ENCODE measurements around the gene SLC2A14.
"Not testable (repeated sequence)": the region's sequence is repeated elsewhere in the genome, so short reads cannot be mapped to it uniquely, and the experiment has no call there.

SLC2A14 gene

GRCh38 chr12:7798750-7799308, 73.9 kb downstream of the SLC2A14 start:
- no CpG with 5 or more reads among the region's 4 CpGs for WGBS (ENCODE audit: insufficient coverage, insufficient read length)
- not testable (repeated sequence) for H3K4me3 ChIP-seq (ENCODE audit: low read length); H3K9me3 ChIP-seq (ENCODE audit: control insufficient read depth, insufficient read depth, low read length); H3K4me1 ChIP-seq (ENCODE audit: control insufficient read depth, insufficient read depth, low read length); H3K27me3 ChIP-seq (ENCODE audit: control insufficient read depth, insufficient read depth, low read length); DNase-seq (ENCODE audit: low read depth, low spot score)
- Histone ChIP-seq H3K36me3 (ENCODE audit: control insufficient read depth, insufficient read depth, low read length) (peaks cover 15% of the 10 kb centered on the region; the same call in 1 of the 2 replicates), H3K27ac (ENCODE audit: low read length) (peak overlapping the region; percentile 98)

- DNase-seq (ENCODE audit: low read depth, low spot score), result no peak
- Histone ChIP-seq H3K27ac (ENCODE audit: low read length) (peak overlapping the region; percentile 16), H3K4me3 (ENCODE audit: low read length) (no peak overlapping the region), H3K36me3 (ENCODE audit: control insufficient read depth, insufficient read depth, low read length) (peaks cover 17% of the 10 kb centered on the region; the same call in 1 of the 2 replicates), H3K27me3 (ENCODE audit: control insufficient read depth, insufficient read depth, low read length) (no peaks in the 10 kb centered on the region), H3K4me1 (ENCODE audit: control insufficient read depth, insufficient read depth, low read length) (peaks cover 1% of the 10 kb centered on the region; the same call in 1 of the 2 replicates), H3K9me3 (ENCODE audit: control insufficient read depth, insufficient read depth, low read length) (no peaks in the 10 kb centered on the region)
- no CpG with 5 or more reads among the region's 12 CpGs for WGBS (ENCODE audit: insufficient coverage, insufficient read length)
Measured at GRCh38 chr12:7797698-7798398, 74.9 kb downstream of the SLC2A14 start.

- H3K36me3 ChIP-seq (ENCODE audit: control insufficient read depth, insufficient read depth, low read length), result peaks cover 17% of the 10 kb centered on the region; the same call in 1 of the 2 replicates
- H3K4me3 ChIP-seq (ENCODE audit: low read length); H3K27me3 ChIP-seq (ENCODE audit: control insufficient read depth, insufficient read depth, low read length); H3K4me1 ChIP-seq (ENCODE audit: control insufficient read depth, insufficient read depth, low read length); H3K9me3 ChIP-seq (ENCODE audit: control insufficient read depth, insufficient read depth, low read length); DNase-seq (ENCODE audit: low read depth, low spot score): not testable (repeated sequence)
- no CpG with 5 or more reads among the region's 7 CpGs for WGBS (ENCODE audit: insufficient coverage, insufficient read length)
- H3K27ac ChIP-seq (ENCODE audit: low read length), result peak overlapping the region; percentile 16
Measured at GRCh38 chr12:7797269-7797668, 75.4 kb downstream of the SLC2A14 start.

- Histone ChIP-seq H3K27me3 (ENCODE audit: control insufficient read depth, insufficient read depth, low read length) (no peaks in the 10 kb centered on the region), H3K27ac (ENCODE audit: low read length) (no peak overlapping the region), H3K4me1 (ENCODE audit: control insufficient read depth, insufficient read depth, low read length) (peaks cover 3% of the 10 kb centered on the region; the same call in 1 of the 2 replicates), H3K36me3 (ENCODE audit: control insufficient read depth, insufficient read depth, low read length) (peaks cover 10% of the 10 kb centered on the region; the same call in 1 of the 2 replicates), H3K9me3 (ENCODE audit: control insufficient read depth, insufficient read depth, low read length) (no peaks in the 10 kb centered on the region), H3K4me3 (ENCODE audit: low read length) (no peak overlapping the region)
- no CpG with 5 or more reads among the region's 3 CpGs for WGBS (ENCODE audit: insufficient coverage, insufficient read length)
- no peak for DNase-seq (ENCODE audit: low read depth, low spot score)
Measured at GRCh38 chr12:7793211-7793610, 79.5 kb downstream of the SLC2A14 start.

GRCh38 chr12:7788884-7789528, 83.7 kb downstream of the SLC2A14 start, which contains the start of gene NANOG:
Gene NANOG, plus strand, starts transcription at chr12:7789402. Its CDS starts 213 bp downstream, at chr12:7789615.
- no CpG with 5 or more reads among the region's 13 CpGs for WGBS (ENCODE audit: insufficient coverage, insufficient read length)
- H3K27ac ChIP-seq (ENCODE audit: low read length); H3K27me3 ChIP-seq (ENCODE audit: control insufficient read depth, insufficient read depth, low read length); H3K4me1 ChIP-seq (ENCODE audit: control insufficient read depth, insufficient read depth, low read length); DNase-seq (ENCODE audit: low read depth, low spot score); H3K9me3 ChIP-seq (ENCODE audit: control insufficient read depth, insufficient read depth, low read length); H3K36me3 ChIP-seq (ENCODE audit: control insufficient read depth, insufficient read depth, low read length): not testable (repeated sequence)
- peak within 1 kb of the TSS; percentile 25; the same call in 1 of the 2 replicates for H3K4me3 ChIP-seq (ENCODE audit: low read length)

GRCh38 chr12:7788294-7788660, 84.4 kb downstream of the SLC2A14 start:
- no peak for DNase-seq (ENCODE audit: low read depth, low spot score)
- no peaks in the 10 kb centered on the region for H3K27me3 ChIP-seq (ENCODE audit: control insufficient read depth, insufficient read depth, low read length)
- H3K9me3 ChIP-seq (ENCODE audit: control insufficient read depth, insufficient read depth, low read length), result no peaks in the 10 kb centered on the region
- no CpG with 5 or more reads among the region's 4 CpGs for WGBS (ENCODE audit: insufficient coverage, insufficient read length)
- H3K27ac ChIP-seq (ENCODE audit: low read length), result no peak overlapping the region
- peaks cover 5% of the 10 kb centered on the region for H3K4me1 ChIP-seq (ENCODE audit: control insufficient read depth, insufficient read depth, low read length)
- no peaks in the 10 kb centered on the region for H3K36me3 ChIP-seq (ENCODE audit: control insufficient read depth, insufficient read depth, low read length)
- H3K4me3 ChIP-seq (ENCODE audit: low read length), result no peak overlapping the region

GRCh38 chr12:7787574-7788293, 85.0 kb downstream of the SLC2A14 start:
- H3K27me3 ChIP-seq (ENCODE audit: control insufficient read depth, insufficient read depth, low read length), result no peaks in the 10 kb centered on the region
- H3K9me3 ChIP-seq (ENCODE audit: control insufficient read depth, insufficient read depth, low read length), result no peaks in the 10 kb centered on the region
- peaks cover 5% of the 10 kb centered on the region for H3K4me1 ChIP-seq (ENCODE audit: control insufficient read depth, insufficient read depth, low read length)
- H3K27ac ChIP-seq (ENCODE audit: low read length), result no peak overlapping the region
- H3K36me3 ChIP-seq (ENCODE audit: control insufficient read depth, insufficient read depth, low read length), result no peaks in the 10 kb centered on the region
- H3K4me3 ChIP-seq (ENCODE audit: low read length), result no peak overlapping the region
- WGBS (ENCODE audit: insufficient coverage, insufficient read length), result no CpG with 5 or more reads among the region's 13 CpGs
- peak; percentile 39 for DNase-seq (ENCODE audit: low read depth, low spot score)

- H3K4me3 ChIP-seq (ENCODE audit: low read length), result no peak overlapping the region
- H3K36me3 ChIP-seq (ENCODE audit: control insufficient read depth, insufficient read depth, low read length), result no peaks in the 10 kb centered on the region
- H3K9me3 ChIP-seq (ENCODE audit: control insufficient read depth, insufficient read depth, low read length), result no peaks in the 10 kb centered on the region
- H3K27me3 ChIP-seq (ENCODE audit: control insufficient read depth, insufficient read depth, low read length), result no peaks in the 10 kb centered on the region
- peaks cover 5% of the 10 kb centered on the region for H3K4me1 ChIP-seq (ENCODE audit: control insufficient read depth, insufficient read depth, low read length)
- no CpG with 5 or more reads among the region's 2 CpGs for WGBS (ENCODE audit: insufficient coverage, insufficient read length)
- no peak overlapping the region for H3K27ac ChIP-seq (ENCODE audit: low read length)
- DNase-seq (ENCODE audit: low read depth, low spot score), result no peak
Measured at GRCh38 chr12:7784701-7785100, 88.0 kb downstream of the SLC2A14 start.

GRCh38 chr12:7783433-7783832, 89.3 kb downstream of the SLC2A14 start:
- not testable (repeated sequence) for H3K4me3 ChIP-seq (ENCODE audit: low read length); H3K36me3 ChIP-seq (ENCODE audit: control insufficient read depth, insufficient read depth, low read length); H3K27me3 ChIP-seq (ENCODE audit: control insufficient read depth, insufficient read depth, low read length); H3K4me1 ChIP-seq (ENCODE audit: control insufficient read depth, insufficient read depth, low read length); H3K9me3 ChIP-seq (ENCODE audit: control insufficient read depth, insufficient read depth, low read length); H3K27ac ChIP-seq (ENCODE audit: low read length); DNase-seq (ENCODE audit: low read depth, low spot score)
- WGBS (ENCODE audit: insufficient coverage, insufficient read length), result no CpG with 5 or more reads among the region's 9 CpGs

GRCh38 chr12:7782055-7782454, 90.7 kb downstream of the SLC2A14 start:
- Histone ChIP-seq H3K4me3 (ENCODE audit: low read length) (no peak overlapping the region), H3K36me3 (ENCODE audit: control insufficient read depth, insufficient read depth, low read length) (no peaks in the 10 kb centered on the region), H3K9me3 (ENCODE audit: control insufficient read depth, insufficient read depth, low read length) (no peaks in the 10 kb centered on the region), H3K27ac (ENCODE audit: low read length) (no peak overlapping the region), H3K27me3 (ENCODE audit: control insufficient read depth, insufficient read depth, low read length) (no peaks in the 10 kb centered on the region), H3K4me1 (ENCODE audit: control insufficient read depth, insufficient read depth, low read length) (peaks cover 2% of the 10 kb centered on the region; the same call in 1 of the 2 replicates)
- DNase-seq (ENCODE audit: low read depth, low spot score), result no peak
- no CpG with 5 or more reads among the region's 6 CpGs for WGBS (ENCODE audit: insufficient coverage, insufficient read length)
